Measurements from ENCODE around the gene SAP130. TPM values are rescaled to one million over a fixed set of nuclear protein-coding genes. Genes with fewer than 3 reads are reported as not detected.

Gene SAP130

DNA sequence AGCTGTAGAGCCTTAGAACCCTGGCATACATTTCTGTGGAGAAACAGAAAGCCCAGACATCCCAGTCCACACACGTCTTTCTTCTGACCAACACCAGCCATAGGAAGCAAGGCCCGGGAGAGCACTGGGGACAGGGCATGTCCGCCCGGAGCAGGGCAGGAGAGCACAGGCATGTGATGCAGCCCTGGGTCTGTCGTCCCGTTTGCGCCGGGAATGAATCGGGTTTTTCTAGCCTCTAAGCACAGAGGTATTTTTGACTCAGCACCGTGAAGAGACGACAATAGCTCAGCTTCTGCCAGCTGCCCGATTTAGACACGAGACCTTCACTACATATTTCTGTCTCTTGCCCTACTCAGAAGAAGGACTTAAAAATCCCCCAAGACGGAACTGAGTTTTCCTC, 134.8 kb downstream of the SAP130 start:
- H3K27ac ChIP-seq (replicated peaks; ENCODE audit: low read length), result no peak overlapping the region
- no peak overlapping the region for H2AK5ac ChIP-seq (ENCODE audit: low read depth, low read length)
- no peak overlapping the region for H3K4me2 ChIP-seq (ENCODE audit: insufficient read depth, low read length, poor library complexity, severe bottlenecking)
- no peak overlapping the region for H3K14ac ChIP-seq (ENCODE audit: low read length)
- H2BK120ac ChIP-seq (ENCODE audit: low read depth, low read length), result no peak overlapping the region
- WGBS, 2 donors (ENCODE audit: extremely low coverage in 2 of 2, insufficient read length in 2 of 2, insufficient replicate concordance in 1 of 2), result no CpG with 5 or more reads among the region's 14 CpGs
- H3K4me3 ChIP-seq (ENCODE audit: low read length in 2 of 2), result no peak overlapping the region
- peak overlapping the region; percentile 73 for H2BK5ac ChIP-seq (ENCODE audit: low read length)
- peaks cover 0 to 2% of the 10 kb centered on the region in 2 donors for H3K9me3 ChIP-seq (replicated peaks in 1 of 2; ENCODE audit: control insufficient read depth in 2 of 2, insufficient read depth in 1 of 2, low read depth in 1 of 2, low read length in 2 of 2)
- H2BK15ac ChIP-seq (ENCODE audit: low read length), result no peak overlapping the region
- peak overlapping the region; percentile 44 for H3K18ac ChIP-seq (ENCODE audit: low read length)
- no peak for DNase-seq (ENCODE audit: low spot score)
- H4K91ac ChIP-seq (ENCODE audit: low read depth, low read length, poor library complexity), result no peak overlapping the region
- H3K79me1 ChIP-seq (ENCODE audit: low read depth, low read length), result no peaks in the 10 kb centered on the region
- peak overlapping the region; percentile 43 for H3K23ac ChIP-seq (ENCODE audit: low read depth, low read length, poor library complexity)
- no peak overlapping the region for H3K4ac ChIP-seq (ENCODE audit: low read length)
- H3K36me3 ChIP-seq (replicated peaks in 1 of 2; ENCODE audit: control insufficient read depth in 2 of 2, insufficient read depth in 2 of 2, low read length in 2 of 2), result peaks cover 0 to 3% of the 10 kb centered on the region in 2 donors
- H3K4me1 ChIP-seq (ENCODE audit: control insufficient read depth in 2 of 2, insufficient read depth in 1 of 2, low read depth in 1 of 2, low read length in 2 of 2), result peaks cover 0 to 5% of the 10 kb centered on the region in 2 donors
- no peak overlapping the region for H4K8ac ChIP-seq (ENCODE audit: low read depth, low read length)
- H2AFZ ChIP-seq (ENCODE audit: low read length), result peak overlapping the region; percentile 37
- no peak overlapping the region for H2BK12ac ChIP-seq (ENCODE audit: low read length)
- no peaks in the 10 kb centered on the region for H3K27me3 ChIP-seq (ENCODE audit: control insufficient read depth in 3 of 3, insufficient read depth in 3 of 3, low read depth in 1 of 3, low read length in 3 of 3)
- H3K9ac ChIP-seq (ENCODE audit: low read depth, low read length, poor library complexity), result no peak overlapping the region

DNA sequence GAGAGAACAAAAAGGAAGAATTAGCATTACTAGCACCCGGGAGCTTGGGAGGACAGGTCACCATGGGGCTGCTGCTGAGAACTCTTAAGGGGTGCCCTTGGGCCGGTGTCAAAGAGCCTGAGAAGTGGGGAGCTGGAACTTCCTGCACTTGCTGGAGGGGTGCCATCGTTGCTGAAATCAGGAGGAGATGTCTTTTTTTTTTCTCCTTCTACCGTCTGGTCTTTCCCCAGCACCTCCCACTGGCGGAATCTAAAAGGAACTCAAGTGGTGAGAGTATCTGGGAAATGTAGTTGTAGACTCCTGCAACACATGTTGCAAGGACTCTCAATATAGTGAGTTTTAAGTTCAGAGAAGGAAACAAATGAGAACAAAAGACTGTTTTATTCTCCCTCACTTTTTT, 136.0 kb downstream of the SAP130 start:
- Histone ChIP-seq H2AK5ac (ENCODE audit: low read depth, low read length) (no peak overlapping the region), H3K23ac (ENCODE audit: low read depth, low read length, poor library complexity) (no peak overlapping the region), H3K4me3 (ENCODE audit: low read length in 2 of 2) (no peak overlapping the region), H3K79me1 (ENCODE audit: low read depth, low read length) (no peaks in the 10 kb centered on the region), H2BK12ac (ENCODE audit: low read length) (no peak overlapping the region), H3K4me1 (ENCODE audit: control insufficient read depth in 2 of 2, insufficient read depth in 1 of 2, low read depth in 1 of 2, low read length in 2 of 2) (peaks cover 5 to 6% of the 10 kb centered on the region in 2 donors), H3K9ac (ENCODE audit: low read depth, low read length, poor library complexity) (no peak overlapping the region), H2BK5ac (ENCODE audit: low read length) (no peak overlapping the region), H3K9me3 (replicated peaks in 1 of 2; ENCODE audit: control insufficient read depth in 2 of 2, insufficient read depth in 1 of 2, low read depth in 1 of 2, low read length in 2 of 2) (no peaks in the 10 kb centered on the region), H3K27me3 (ENCODE audit: control insufficient read depth in 3 of 3, insufficient read depth in 3 of 3, low read depth in 1 of 3, low read length in 3 of 3) (no peaks in the 10 kb centered on the region), H2AFZ (ENCODE audit: low read length) (no peak overlapping the region), H2BK120ac (ENCODE audit: low read depth, low read length) (no peak overlapping the region), H3K14ac (ENCODE audit: low read length) (no peak overlapping the region), H3K4me2 (ENCODE audit: insufficient read depth, low read length, poor library complexity, severe bottlenecking) (no peak overlapping the region), H2BK15ac (ENCODE audit: low read length) (no peak overlapping the region), H3K27ac (replicated peaks; ENCODE audit: low read length) (no peak overlapping the region), H3K4ac (ENCODE audit: low read length) (no peak overlapping the region), H3K36me3 (replicated peaks in 1 of 2; ENCODE audit: control insufficient read depth in 2 of 2, insufficient read depth in 2 of 2, low read length in 2 of 2) (peaks cover 0 to 8% of the 10 kb centered on the region in 2 donors), H4K91ac (ENCODE audit: low read depth, low read length, poor library complexity) (no peak overlapping the region), H4K8ac (ENCODE audit: low read depth, low read length) (no peak overlapping the region), H3K18ac (ENCODE audit: low read length) (no peak overlapping the region)
- DNase-seq (ENCODE audit: low spot score), result no peak
- WGBS, 2 donors (ENCODE audit: extremely low coverage in 2 of 2, insufficient read length in 2 of 2, insufficient replicate concordance in 1 of 2), result no CpG with 5 or more reads among the region's 5 CpGs

Small RNA genes within 50 kb of the gene (small RNA-seq; reads per million reads assigned to genes)
- not detected for gene AC012306.1 (ENCODE audit: insufficient read depth)
- not detected for gene AC108059.3 (ENCODE audit: insufficient read depth)
- gene RF00019 (ENCODE audit: insufficient read depth), result not detected

Data from neuronal stem cell (in vitro differentiated cells).